Sigmoid colon (tissue), 4 donors: ENCODE data around the gene NPIPA8.
"Not testable (repeated sequence)": the region's sequence is repeated elsewhere in the genome, so short reads cannot be mapped to it uniquely, and the experiment has no call there.

Experiments used
- CTCF ChIP-seq, 4 experiments: fragments of 450-650 bp in 3 of 4; fragments of 200-600 bp in 1 of 4; IDR thresholded peaks; one replicate each; pipeline ENCODE4 v1.5.1; 2016 to 2019; ENCODE audit warnings: antibody characterized with exemption in 4 of 4, mild to moderate bottlenecking in 3 of 4, moderate library complexity in 2 of 4
- EP300 ChIP-seq, 4 donors: sonication (generic); formaldehyde crosslinking; IDR thresholded peaks; one replicate each; pipeline ENCODE4 v1.6.1; 2017; ENCODE audit warnings: antibody characterized with exemption in 4 of 4
- POLR2A ChIP-seq, 2 donors: fragments of 450-650 bp; IDR thresholded peaks; one replicate each; pipeline ENCODE4 v1.6.1; 2016; ENCODE audit warnings: antibody characterized with exemption in 2 of 2, mild to moderate bottlenecking in 2 of 2, moderate library complexity in 2 of 2

DNA sequence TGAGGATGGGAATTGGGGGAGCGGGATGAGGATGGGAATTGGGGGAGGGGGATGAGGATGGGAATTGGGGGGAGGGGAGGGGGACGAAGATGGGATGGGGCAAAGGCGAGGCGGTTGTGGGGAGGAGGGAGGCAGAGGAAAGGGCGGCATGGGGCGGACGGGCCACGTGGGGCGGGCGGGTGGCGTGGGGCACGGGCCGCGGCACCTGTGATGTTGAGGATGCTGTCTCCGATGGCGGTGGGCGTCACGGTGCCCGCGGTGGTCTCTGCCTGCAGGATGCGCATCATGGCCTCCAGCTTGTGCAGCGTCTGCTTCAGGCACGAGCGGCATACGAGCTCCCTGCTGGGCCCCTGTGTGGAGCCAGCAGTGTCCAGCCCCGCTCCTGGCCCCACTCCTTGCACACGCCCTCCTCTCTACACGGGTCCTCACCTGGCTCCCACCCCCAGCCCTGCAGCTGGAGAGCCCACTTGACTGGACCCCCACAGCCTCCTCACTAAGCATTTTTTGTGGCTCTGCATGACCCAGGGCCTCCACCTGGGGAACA lies 5.0 kb upstream of the NPIPA8 start:
- not testable (repeated sequence) for TF ChIP-seq CTCF, POLR2A, EP300 (IDR thresholded peaks at IDR 0.05)
